ENCODE measurements around the gene GADD45B.
"Not testable (repeated sequence)": the region's sequence is repeated elsewhere in the genome, so short reads cannot be mapped to it uniquely, and the experiment has no call there.

GADD45B gene

DNA sequence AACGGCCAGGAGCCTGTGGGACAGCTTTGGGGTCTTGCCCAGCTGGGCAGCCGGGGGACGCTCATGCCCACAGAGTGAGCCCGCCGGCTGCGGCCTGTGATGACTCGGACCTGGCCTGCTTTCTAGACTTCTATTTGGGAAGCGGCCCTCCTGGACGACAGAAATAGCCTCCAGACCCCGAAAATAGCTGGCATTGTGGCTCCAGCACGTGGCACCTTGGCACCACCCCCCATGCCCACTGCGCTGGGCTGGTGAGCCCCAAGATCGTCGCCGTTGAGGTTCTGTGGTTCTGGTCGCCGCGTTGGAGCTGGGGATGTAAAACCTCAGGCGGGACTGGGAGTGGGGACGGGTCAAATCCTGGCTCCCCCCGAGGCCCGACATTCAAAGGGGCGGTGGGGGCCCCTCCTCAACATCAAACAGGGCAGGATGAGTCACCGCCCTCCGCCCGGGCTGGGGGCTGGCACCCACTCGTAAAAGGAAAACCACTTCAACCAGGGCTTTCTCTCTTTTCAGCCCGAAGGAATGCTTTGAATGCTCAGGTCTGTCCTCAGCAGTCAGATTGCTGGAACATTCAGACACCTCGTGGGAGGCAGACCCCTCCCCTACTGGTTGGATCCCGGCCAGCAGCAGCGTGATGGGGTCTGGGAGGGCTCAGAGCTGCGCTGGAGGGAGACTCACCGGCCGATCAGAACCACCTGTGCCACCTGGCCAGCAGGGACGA lies 42.1 kb downstream of the GADD45B start:
- H3K4me3 ChIP-seq = no peak overlapping the region
- TF ChIP-seq CTCF (IDR thresholded peaks at IDR 0.05) = no peak
- no peak for DNase-seq (ENCODE audit: low spot score)
- H3K27ac ChIP-seq = no peak overlapping the region

DNA sequence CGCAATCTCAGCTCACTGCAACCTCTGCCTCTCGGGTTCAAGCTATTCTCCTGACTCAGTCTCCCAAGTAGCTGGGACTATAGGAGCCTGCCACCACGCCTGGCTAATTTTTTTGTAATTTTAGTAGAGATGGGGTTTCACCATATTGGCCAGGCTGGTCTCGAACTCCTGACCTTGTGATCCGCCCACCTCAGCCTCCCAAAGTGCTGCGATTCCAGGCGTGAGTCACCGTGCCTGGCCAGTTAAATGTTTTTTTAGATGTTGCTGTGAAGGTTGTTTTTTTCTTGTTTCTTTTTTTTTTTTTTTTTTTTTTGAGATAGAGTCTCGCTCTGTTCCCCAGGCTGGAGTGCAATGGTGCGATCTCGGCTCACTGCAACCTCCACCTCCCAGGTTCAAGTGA lies 42.9 kb downstream of the GADD45B start:
- not testable (repeated sequence) for H3K4me3 ChIP-seq; H3K27ac ChIP-seq; DNase-seq (ENCODE audit: low spot score)

DNA sequence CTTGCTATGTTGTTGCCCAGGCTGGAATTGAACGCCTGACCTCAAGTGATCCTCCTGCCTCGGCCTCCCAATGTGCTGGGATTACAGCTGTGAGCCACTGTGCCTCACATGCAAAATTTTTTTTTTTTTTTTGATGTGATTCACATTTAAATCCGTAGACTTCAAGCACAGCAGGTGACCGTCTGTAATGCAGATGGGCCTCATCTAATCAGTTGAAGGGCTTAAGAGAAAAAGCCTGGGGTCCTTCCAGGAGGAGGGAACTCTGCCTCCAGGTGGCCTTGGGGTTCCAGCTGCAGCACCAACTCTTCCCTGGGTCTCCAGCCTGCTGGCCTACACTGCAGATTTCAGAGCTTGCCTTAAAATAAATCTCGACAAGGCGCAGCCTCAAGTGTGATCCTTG lies 43.6 kb downstream of the GADD45B start:
- no peak overlapping the region for H3K4me3 ChIP-seq
- no peak for DNase-seq (ENCODE audit: low spot score)
- no peak overlapping the region for H3K27ac ChIP-seq
- TF ChIP-seq CTCF (IDR thresholded peaks at IDR 0.05) = no peak

DNA sequence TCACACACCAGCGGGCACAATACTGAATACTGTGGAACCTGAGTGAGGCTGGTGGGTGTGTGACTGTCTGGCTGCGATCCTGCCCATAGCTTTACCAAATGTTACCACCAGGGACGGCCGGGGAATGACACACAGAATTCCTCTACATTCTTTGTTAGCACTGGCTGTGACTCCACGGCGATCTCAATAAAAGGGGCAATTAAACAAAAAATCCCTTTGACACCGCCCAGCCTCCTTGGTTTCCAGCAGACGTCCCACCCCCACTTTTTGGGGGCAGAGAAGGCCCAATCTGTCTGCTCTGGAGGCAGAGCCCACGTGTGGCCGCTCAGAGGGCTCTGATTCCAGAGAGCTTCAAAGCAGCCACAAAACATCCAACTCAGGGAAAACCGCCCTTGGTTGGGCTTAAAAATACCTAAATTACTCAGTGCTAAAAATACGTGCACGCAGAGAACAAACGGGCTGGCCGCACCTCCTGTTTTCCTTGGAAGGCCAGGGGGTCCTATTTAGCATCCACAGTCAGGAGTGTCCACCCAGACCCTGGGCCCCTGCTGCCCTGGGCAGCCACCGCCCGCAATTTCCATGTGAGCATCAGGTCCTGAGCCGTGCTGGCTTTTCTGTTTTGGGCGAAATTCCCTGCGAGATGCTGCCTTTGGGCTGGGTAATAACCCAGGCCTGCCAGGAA lies 47.8 kb downstream of the GADD45B start:
- peak overlapping the region; percentile 80 to 82 for H3K27ac ChIP-seq
- TF ChIP-seq CTCF (IDR thresholded peaks at IDR 0.05) = no peak
- no peak for DNase-seq (ENCODE audit: low spot score)
- H3K4me3 ChIP-seq = peak overlapping the region; percentile 64

DNA sequence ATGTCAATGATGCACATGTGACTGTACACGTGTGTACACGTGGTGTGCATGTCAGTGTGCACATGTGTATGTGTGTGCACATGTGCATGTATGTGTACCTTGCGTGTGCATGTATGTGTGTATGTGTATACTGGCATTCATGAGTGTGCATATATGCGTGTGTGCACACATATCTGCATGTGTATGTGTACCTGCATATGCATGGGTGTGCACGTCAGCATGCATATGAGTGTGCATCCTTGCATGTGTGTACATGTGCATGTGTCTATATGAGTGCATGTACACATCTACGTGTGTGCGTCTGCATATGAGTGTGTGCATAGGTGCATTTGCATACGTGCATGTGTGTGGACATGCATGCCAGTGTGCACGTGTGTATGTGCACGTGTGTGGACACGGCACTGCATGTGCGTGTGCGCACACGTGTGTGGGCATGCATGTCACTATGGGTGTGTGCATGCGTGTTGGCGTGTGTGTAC lies 48.5 kb downstream of the GADD45B start:
- no peak for TF ChIP-seq CTCF (IDR thresholded peaks at IDR 0.05)
- no peak for DNase-seq (ENCODE audit: low spot score)
- peak overlapping the region; percentile 80 to 82 for H3K27ac ChIP-seq
- peak overlapping the region; percentile 64 for H3K4me3 ChIP-seq

DNA sequence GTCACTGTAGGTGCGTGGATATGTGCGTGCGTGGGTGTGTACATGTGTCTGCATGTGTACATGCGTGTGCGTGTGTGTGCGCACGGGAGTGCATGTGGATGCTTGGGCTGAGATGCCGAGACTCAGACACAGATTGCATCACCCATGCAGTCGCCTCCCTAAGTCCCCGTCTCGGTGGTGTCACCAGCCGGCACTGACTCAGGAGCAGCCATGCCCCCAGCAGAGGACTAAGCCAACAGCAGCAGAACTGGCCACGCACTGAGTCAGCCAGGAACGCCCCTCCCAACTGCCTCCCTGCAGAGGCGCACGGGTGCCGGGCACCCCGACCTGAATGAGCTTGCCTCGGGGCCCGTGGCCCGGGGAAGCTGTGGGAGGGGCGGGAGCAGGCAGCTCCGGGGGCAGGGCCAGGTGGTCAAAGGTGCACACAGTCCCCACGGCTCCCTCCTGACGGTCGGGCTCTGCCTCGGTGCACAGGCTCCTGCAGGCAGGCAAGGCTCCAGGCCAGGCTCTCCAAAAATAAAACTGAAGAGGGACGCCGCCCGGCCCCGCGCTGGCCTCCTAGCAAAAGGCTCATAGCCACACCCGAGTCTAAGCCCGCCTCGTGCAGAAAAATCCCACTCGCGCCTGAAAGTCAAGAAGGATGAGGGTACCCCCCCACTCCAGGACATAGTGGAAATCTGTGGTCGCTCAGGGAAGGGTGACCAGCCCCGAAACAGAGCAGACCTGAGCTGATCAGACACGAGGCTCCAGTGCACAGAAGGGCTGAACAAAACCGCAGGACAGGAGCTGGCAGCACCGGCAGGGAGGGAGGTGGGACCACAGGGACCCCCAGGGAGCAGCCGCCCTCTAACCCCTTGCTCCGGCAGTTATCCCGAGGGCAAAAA lies 49.2 kb downstream of the GADD45B start:
- peak overlapping the region; percentile 27 to 80 for H3K27ac ChIP-seq
- DNase-seq (ENCODE audit: low spot score) = no peak

More for the DNA sequence above, 49.2 kb downstream of the GADD45B start:
- H3K4me3 ChIP-seq = peak overlapping the region; percentile 64
- TF ChIP-seq CTCF (IDR thresholded peaks at IDR 0.05) = no peak
